ENCODE results near the gene MAGI1. TPM values are rescaled to one million over a fixed set of nuclear protein-coding genes. Genes with fewer than 3 reads are reported as not detected.

MAGI1 gene
- 47.7 and 49.8 TPM in 2 replicates for total RNA-seq
- long read RNA-seq, partial matches to known transcripts = 1 of 14 reads
- long read RNA-seq, other reads (novel, unspliced or antisense) = 13 of 14 reads

DNA sequence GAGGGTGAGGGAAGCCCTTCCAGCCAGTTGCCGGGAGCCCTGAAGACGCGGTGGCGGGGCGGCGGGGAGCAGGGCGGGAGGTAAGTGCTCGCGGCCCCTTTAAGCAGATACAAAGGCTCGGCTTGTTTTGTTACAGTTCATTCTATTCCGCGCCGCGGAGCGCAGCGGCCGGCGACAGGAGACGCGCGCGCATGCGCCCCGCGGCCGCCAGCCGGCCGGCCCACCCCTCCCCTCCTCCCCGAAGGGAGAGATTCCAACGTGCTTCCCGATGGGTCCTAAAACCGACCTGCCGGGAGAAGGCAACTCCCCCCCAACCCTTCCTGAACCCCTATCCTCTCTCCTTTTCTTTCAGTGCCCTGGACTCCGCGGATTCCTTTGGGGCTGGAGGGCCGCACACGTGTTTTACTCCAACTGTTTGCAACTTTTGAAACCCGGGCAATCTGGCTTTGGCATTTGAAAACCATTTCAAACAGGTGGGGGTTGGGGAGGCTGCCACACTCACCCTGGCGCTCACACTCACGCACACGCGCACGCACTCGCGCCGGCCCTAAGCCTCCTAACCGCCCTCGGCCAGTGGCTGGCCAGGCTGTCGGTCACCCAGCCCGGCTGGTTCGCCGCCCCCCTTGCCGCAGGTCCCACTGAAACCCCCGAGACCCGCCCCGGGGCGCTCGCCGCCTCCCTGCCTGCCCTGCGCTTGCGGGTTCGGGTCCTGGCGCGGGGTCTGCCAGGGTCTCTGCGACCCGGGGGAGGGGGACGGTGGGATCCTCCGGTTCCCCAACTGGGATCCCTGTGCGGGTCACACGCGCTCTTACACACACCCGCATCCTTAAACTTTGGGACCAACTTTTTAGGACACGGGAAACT, at the start of gene MAGI1:
Gene MAGI1, minus strand, starts transcription at position 193 of the 864 bp plus-strand sequence. CDS start 610 bp downstream, outside the sequence.
- H3K9me3 Mint-ChIP-seq = no peaks in the 10 kb centered on the region
- TF ChIP-seq, protein P1, sequence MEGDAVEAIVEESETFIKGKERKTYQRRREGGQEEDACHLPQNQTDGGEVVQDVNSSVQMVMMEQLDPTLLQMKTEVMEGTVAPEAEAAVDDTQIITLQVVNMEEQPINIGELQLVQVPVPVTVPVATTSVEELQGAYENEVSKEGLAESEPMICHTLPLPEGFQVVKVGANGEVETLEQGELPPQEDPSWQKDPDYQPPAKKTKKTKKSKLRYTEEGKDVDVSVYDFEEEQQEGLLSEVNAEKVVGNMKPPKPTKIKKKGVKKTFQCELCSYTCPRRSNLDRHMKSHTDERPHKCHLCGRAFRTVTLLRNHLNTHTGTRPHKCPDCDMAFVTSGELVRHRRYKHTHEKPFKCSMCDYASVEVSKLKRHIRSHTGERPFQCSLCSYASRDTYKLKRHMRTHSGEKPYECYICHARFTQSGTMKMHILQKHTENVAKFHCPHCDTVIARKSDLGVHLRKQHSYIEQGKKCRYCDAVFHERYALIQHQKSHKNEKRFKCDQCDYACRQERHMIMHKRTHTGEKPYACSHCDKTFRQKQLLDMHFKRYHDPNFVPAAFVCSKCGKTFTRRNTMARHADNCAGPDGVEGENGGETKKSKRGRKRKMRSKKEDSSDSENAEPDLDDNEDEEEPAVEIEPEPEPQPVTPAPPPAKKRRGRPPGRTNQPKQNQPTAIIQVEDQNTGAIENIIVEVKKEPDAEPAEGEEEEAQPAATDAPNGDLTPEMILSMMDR (conservative IDR thresholded peaks at IDR 0.05) = no peak
- peak; percentile 81 for DNase-seq (ENCODE audit: low read depth, low spot score)
- H3K27me3 Mint-ChIP-seq (ENCODE audit: low read depth) = peaks cover 31% of the 10 kb centered on the region
- peaks cover 33% of the 10 kb centered on the region for H3K4me1 Mint-ChIP-seq
- peak within 1 kb of the TSS; percentile 99 for H3K4me3 Mint-ChIP-seq
- H3K36me3 Mint-ChIP-seq (ENCODE audit: low read depth) = no peaks in the 10 kb centered on the region
- H3K27ac Mint-ChIP-seq (ENCODE audit: unreplicated experiment) = peak within 1 kb of the TSS; percentile 98

DNA sequence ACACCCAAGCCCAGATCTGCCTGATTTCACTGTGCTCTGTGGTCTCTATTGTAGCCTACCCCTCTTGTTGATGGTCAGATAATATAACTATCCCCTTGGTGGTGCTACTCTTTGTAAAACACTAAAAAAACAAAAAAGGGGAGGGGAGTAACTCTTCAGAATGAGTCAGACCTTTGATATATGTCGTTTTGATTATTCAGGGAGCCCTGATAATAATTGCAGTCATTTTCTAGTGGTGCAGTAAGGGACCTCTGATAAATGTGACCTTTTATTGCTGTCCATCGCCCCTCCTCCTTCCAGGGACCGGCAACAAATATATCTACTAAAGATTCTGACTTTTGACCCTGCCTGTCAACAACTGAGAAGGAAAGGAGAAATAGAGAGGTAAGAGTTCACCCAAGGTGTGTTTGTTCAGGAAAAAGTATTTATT, 45.1 kb upstream of the MAGI1 start:
- H3K4me3 Mint-ChIP-seq = no peak overlapping the region
- TF ChIP-seq, protein P1 (conservative IDR thresholded peaks at IDR 0.05) = no peak
- no peaks in the 10 kb centered on the region for H3K9me3 Mint-ChIP-seq
- H3K27me3 Mint-ChIP-seq (ENCODE audit: low read depth) = no peaks in the 10 kb centered on the region
- DNase-seq (ENCODE audit: low read depth, low spot score) = no peak
- peaks cover 5% of the 10 kb centered on the region for H3K4me1 Mint-ChIP-seq
- H3K27ac Mint-ChIP-seq (ENCODE audit: unreplicated experiment) = no peak overlapping the region
- H3K36me3 Mint-ChIP-seq (ENCODE audit: low read depth) = no peaks in the 10 kb centered on the region

DNA sequence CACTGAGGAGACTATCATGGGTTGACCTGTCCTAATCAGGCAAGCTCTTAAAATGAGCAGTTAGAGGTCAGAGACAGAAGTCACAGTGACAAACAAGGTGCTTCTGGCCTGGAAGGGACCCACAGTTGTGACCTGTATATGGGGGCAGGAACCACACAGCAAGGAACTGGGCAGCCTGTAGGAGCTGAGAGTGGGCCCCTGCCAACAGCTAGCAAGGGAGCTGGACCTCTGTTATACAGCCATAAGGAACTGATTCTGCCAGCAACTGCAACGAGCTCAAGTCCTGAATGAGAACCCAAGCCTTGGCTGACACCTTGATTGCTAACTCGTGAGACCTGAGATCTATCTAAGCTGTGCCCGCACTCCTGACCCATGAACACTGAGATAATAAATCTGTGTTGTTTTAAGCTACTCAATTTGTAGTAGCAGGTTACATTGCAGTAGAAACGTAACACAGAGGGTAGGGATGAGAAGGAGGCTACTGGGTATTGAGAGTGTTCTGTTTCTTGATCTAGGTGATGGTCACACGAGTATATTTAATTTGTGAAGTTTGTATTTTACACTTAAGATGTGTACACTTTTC, 44.5 kb upstream of the MAGI1 start:
- no peaks in the 10 kb centered on the region for H3K27me3 Mint-ChIP-seq (ENCODE audit: low read depth)
- H3K27ac Mint-ChIP-seq (ENCODE audit: unreplicated experiment) = no peak overlapping the region
- H3K36me3 Mint-ChIP-seq (ENCODE audit: low read depth) = no peaks in the 10 kb centered on the region
- no peak for DNase-seq (ENCODE audit: low read depth, low spot score)
- peaks cover 5% of the 10 kb centered on the region for H3K4me1 Mint-ChIP-seq
- H3K4me3 Mint-ChIP-seq = no peak overlapping the region
- TF ChIP-seq, protein P1 (conservative IDR thresholded peaks at IDR 0.05) = no peak
- H3K9me3 Mint-ChIP-seq = no peaks in the 10 kb centered on the region

DNA sequence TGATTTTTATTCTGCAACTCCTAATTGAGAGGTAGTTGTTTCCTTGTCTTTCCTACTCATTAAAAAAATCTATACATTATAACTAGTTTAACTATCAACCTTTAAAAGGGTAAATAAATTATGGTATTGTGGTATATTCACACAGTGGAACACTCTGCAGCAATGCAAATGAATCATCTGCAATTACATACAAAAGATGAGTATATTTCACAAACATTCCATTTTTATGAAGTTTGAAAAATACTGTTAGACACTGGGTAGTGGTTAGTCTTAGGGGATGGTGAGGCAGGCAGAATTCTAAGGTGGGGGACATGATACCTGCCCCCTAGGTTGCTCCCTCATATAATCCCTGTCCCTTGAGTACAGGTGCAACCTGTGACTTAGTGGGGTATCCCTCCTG, 44.0 kb upstream of the MAGI1 start:
- Mint-ChIP-seq H3K4me3 (no peak overlapping the region), H3K36me3 (ENCODE audit: low read depth) (no peaks in the 10 kb centered on the region), H3K4me1 (peaks cover 5% of the 10 kb centered on the region), H3K27me3 (ENCODE audit: low read depth) (no peaks in the 10 kb centered on the region), H3K27ac (ENCODE audit: unreplicated experiment) (no peak overlapping the region), H3K9me3 (no peaks in the 10 kb centered on the region)
- no peak for DNase-seq (ENCODE audit: low read depth, low spot score)
- TF ChIP-seq, protein P1 (conservative IDR thresholded peaks at IDR 0.05) = no peak

DNA sequence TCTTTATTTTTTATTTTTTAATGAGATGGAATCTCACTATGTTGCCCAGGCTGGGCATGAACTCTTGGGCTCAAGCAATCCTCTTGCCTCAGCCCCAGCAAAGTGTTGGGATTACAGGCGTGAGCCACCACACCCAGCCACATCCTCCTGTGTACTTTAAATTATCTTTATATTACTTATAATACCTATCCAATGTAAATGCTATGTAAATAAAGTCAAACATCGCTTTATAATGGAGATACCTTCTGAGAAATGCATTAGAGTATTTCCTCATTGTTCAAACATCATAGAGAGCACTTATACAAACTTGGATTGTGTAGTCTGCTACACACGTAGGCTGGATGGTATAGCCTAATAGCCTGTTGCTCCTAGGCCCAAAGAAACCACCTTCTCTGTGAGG, 41.4 kb upstream of the MAGI1 start:
- Mint-ChIP-seq H3K9me3 (no peaks in the 10 kb centered on the region), H3K4me1 (peaks cover 8% of the 10 kb centered on the region), H3K36me3 (ENCODE audit: low read depth) (no peaks in the 10 kb centered on the region), H3K27me3 (ENCODE audit: low read depth) (no peaks in the 10 kb centered on the region), H3K4me3 (no peak overlapping the region), H3K27ac (ENCODE audit: unreplicated experiment) (no peak overlapping the region)
- no peak for DNase-seq (ENCODE audit: low read depth, low spot score)
- TF ChIP-seq, protein P1 (conservative IDR thresholded peaks at IDR 0.05) = no peak

All from neural crest cell (in vitro differentiated cells).